NCI-H1105 (cell line): ENCODE results near the gene CEND1.

ENCODE experiments used
- DNase-seq: peaks from one replicate; lab custom pipeline; 2025; lab: John Stamatoyannopoulos, UW

CEND1 gene

GRCh38 chr11:794766-795633 is 5.1 kb upstream of the CEND1 start:
- peak; percentile 14 for DNase-seq

GRCh38 chr11:794013-794765 is 4.3 kb upstream of the CEND1 start:
- no peak for DNase-seq

- DNase-seq = no peak
Measured at GRCh38 chr11:793556-793955, 3.7 kb upstream of the CEND1 start.

- DNase-seq = peak; percentile 4
Measured at GRCh38 chr11:792873-793272, 3.0 kb upstream of the CEND1 start.

- no peak for DNase-seq
Measured at GRCh38 chr11:792535-792821, 2.6 kb upstream of the CEND1 start.

GRCh38 chr11:791658-792534 is 2.0 kb upstream of the CEND1 start:
- no peak for DNase-seq

- DNase-seq = no peak
Measured at GRCh38 chr11:790721-791564, 1.1 kb upstream of the CEND1 start.

- no peak for DNase-seq
Measured at GRCh38 chr11:788953-789940, 643 bp downstream of the CEND1 start.

GRCh38 chr11:788009-788640 is 1.8 kb downstream of the CEND1 start:
- DNase-seq = no peak

- no peak for DNase-seq
Measured at GRCh38 chr11:787084-787675, 2.7 kb downstream of the CEND1 start.

- DNase-seq = no peak
Measured at GRCh38 chr11:786235-787083, 3.4 kb downstream of the CEND1 start.

GRCh38 chr11:783581-784015 is 6.3 kb downstream of the CEND1 start:
- DNase-seq = peak; percentile 63

GRCh38 chr11:782264-783174 is 7.4 kb downstream of the CEND1 start:
- no peak for DNase-seq

GRCh38 chr11:779955-780532 is 9.8 kb downstream of the CEND1 start:
- DNase-seq = no peak

GRCh38 chr11:778976-779954 is 10.6 kb downstream of the CEND1 start:
- no peak for DNase-seq
